Right lobe of liver (tissue), 4 donors: ENCODE measurements around the gene LRRIQ1.

ENCODE experiments used
- POLR2A ChIP-seq: fragments of 450-650 bp; IDR thresholded peaks from one replicate; pipeline ENCODE4 v1.6.1; 2017; ENCODE audit warnings: antibody characterized with exemption, mild to moderate bottlenecking
- TF ChIP-seq, protein P1 (sequence below), 4 donors: fragments of 200-600 bp in 3 of 4; fragments of 450-650 bp in 1 of 4; IDR thresholded peaks; one replicate each; pipeline versions ENCODE4 v1.5.1 to v1.8.0; 2016 to 2022; ENCODE audit warnings: antibody characterized with exemption in 4 of 4, mild to moderate bottlenecking in 2 of 4
- donor health status: DM: no; HTN: no; CAD: no.
- donor health status: DM: no; HTN: no; CAD: no.
- donor health status: DM: no; HTN: yes; CAD: no.

DNA sequence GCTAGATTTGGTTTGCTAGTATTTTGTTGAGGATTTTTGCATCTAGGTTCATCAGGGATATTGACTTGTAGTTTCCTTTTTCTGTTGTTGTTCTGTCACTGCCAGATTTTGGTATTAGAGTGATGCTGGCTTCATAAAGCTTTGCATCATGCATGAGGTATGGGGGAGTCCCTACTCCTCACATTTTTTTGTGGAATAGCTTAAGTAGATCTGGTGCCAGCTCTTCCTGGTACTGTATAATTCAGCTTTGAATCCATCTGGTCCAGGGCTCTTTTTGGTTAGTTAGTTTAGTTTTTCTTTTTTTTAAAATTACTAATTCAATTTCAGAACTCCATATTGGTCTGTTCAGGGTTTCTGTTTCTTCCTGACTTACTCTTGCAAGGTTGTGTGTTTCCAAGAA, 59.4 kb downstream of the LRRIQ1 start:
- TF ChIP-seq, protein P1, sequence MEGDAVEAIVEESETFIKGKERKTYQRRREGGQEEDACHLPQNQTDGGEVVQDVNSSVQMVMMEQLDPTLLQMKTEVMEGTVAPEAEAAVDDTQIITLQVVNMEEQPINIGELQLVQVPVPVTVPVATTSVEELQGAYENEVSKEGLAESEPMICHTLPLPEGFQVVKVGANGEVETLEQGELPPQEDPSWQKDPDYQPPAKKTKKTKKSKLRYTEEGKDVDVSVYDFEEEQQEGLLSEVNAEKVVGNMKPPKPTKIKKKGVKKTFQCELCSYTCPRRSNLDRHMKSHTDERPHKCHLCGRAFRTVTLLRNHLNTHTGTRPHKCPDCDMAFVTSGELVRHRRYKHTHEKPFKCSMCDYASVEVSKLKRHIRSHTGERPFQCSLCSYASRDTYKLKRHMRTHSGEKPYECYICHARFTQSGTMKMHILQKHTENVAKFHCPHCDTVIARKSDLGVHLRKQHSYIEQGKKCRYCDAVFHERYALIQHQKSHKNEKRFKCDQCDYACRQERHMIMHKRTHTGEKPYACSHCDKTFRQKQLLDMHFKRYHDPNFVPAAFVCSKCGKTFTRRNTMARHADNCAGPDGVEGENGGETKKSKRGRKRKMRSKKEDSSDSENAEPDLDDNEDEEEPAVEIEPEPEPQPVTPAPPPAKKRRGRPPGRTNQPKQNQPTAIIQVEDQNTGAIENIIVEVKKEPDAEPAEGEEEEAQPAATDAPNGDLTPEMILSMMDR (IDR thresholded peaks at IDR 0.05) = no peak
- no peak for TF ChIP-seq POLR2A
